AG09309 (cell line): ENCODE results near the gene NRP2.

Source experiments
- DNase-seq: peaks from one replicate; pipeline ENCODE4 v3.0.0-alpha.2; 2010; ENCODE audit warnings: low read depth
- H3K4me3 ChIP-seq: 2 replicates; pipeline ENCODE4 v1.5.1; 2011; ENCODE audit warnings: mild to moderate bottlenecking, low read depth, low read length, moderate library complexity; ENCODE audit not compliant: control insufficient read depth
- TF ChIP-seq, protein P1 (sequence below): IDR thresholded peaks from 2 replicates; pipeline ENCODE4 v1.5.1; 2011; ENCODE audit warnings: mild to moderate bottlenecking, low read depth, low read length, inconsistent platforms; ENCODE audit not compliant: insufficient read depth, control insufficient read depth; ENCODE audit errors: missing control alignments

NRP2 gene

DNA sequence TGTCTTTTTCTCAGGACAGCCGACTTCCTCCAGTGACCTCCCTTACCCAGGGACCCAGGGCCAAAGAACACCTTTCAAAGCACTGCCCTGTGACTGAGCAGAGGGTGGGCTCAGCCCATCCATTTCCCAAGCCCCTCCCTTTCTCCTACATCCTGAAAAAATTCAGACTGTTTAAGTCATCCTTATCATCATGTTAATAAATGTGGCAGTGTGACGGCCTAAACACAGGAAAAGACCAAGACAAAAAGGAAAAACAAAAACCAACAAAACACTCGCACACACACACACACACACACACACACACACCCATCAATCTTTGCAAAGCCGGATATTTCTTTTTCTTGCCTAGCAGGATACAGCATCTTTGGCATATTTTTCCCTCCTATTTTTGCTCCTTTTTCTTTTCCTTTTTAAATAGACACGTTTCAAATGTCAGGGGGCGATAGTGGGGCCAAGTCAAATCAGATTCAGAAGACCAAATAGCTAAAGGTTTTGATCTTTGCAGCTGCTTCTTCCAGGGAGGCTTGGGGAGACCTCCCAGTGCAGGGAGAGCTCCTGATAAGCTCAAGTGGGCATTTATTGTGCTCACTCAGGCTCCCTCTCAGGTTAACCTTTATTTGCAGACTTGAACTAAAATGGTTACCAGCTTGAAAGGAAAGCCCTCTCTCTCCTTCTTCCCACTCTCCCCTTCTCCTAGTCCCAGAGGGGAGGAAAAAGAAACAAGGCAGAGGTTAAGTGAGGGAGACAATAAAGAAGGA is 39.5 kb upstream of the NRP2 start:
- TF ChIP-seq, protein P1, sequence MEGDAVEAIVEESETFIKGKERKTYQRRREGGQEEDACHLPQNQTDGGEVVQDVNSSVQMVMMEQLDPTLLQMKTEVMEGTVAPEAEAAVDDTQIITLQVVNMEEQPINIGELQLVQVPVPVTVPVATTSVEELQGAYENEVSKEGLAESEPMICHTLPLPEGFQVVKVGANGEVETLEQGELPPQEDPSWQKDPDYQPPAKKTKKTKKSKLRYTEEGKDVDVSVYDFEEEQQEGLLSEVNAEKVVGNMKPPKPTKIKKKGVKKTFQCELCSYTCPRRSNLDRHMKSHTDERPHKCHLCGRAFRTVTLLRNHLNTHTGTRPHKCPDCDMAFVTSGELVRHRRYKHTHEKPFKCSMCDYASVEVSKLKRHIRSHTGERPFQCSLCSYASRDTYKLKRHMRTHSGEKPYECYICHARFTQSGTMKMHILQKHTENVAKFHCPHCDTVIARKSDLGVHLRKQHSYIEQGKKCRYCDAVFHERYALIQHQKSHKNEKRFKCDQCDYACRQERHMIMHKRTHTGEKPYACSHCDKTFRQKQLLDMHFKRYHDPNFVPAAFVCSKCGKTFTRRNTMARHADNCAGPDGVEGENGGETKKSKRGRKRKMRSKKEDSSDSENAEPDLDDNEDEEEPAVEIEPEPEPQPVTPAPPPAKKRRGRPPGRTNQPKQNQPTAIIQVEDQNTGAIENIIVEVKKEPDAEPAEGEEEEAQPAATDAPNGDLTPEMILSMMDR = no peak
- DNase-seq = no peak
- H3K4me3 ChIP-seq = no peak overlapping the region

DNA sequence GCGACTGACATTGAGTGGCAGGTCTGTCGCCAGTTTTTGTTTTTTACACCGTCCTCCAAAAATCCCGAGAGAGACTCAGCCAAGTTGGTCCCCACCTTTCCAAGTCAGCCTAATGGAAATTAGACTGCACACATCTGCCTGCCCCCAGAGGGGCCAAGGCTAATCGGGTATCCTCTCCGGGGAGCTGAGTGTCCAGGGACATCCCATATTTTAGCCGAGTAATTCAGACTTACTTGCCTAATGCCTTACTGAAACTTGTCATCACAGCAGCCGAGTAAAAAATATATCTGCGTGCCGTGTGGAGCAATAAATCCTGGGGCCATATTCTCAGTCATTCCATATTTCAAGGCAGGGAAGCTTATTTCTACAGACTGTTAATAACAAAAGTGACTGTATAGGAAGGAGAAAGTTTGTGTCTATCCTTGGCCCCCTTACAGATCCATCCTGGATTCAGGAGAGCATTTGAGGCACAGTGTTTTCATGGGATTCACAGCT is 38.9 kb upstream of the NRP2 start:
- DNase-seq = no peak
- H3K4me3 ChIP-seq = no peak overlapping the region
- TF ChIP-seq, protein P1 = no peak

DNA sequence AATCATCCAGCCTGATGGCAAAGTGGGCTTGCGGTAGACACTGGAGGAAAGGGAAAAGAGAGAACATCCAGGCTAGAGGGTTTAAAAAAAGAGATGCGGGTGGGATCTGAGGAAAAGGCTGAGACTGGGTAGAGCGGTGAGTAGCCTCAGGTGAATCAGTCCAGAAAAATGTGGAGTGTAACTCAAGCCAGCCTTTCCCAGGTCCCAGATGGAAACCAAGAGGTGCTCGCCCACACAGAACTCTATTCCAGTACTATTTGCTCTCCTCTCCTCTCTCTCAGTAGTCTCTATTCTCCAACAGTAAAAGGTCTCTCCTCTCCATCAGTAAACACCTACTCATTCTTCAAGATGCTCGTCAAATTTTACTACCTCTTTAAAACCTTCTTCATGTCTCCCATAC is 38.3 kb upstream of the NRP2 start:
- no peak for DNase-seq
- TF ChIP-seq, protein P1 = no peak
- no peak overlapping the region for H3K4me3 ChIP-seq

DNA sequence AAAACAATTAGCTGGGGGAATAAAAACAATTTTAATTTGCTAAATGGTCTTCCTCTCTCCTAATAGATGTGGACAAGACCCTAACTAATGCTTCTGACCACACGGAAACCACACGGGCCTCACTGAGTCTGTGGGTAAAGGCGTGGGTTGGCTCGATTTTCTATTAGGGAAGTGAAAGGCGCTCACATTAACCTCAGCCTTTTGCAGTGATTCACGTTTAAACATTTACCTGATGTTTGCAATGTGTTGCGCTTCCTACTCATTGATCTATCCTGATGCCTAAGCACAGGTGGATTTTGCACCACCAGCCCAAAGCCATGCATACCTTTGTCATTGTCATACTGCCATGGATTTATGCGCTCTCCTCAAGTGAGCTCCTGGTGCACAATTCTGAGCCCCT is 35.6 kb upstream of the NRP2 start:
- DNase-seq = no peak
- TF ChIP-seq, protein P1 = no peak

DNA sequence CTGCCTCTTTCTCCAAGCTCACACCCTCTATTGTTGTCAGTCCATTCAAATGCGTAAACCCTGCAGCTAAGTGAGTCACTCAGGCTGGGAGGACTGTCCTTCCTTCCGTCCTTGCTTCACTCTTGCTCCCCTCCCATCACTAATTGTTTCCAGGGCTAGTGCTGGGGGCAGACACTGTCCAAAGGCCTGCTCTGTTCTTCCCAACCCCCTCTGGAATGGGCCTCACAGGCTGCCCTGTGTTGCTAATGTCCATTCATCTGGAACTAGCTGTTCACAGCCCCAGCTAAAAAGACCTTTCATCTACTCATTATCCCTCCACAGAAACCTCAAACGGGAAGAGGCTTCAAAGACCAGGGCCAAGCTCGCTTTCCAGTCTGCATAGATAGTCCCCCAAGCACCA is 31.9 kb upstream of the NRP2 start:
- peak; percentile 79 for DNase-seq
- TF ChIP-seq, protein P1 = no peak
- H3K4me3 ChIP-seq = no peak overlapping the region

More for the DNA sequence above, 35.6 kb upstream of the NRP2 start:
- no peak overlapping the region for H3K4me3 ChIP-seq

DNA sequence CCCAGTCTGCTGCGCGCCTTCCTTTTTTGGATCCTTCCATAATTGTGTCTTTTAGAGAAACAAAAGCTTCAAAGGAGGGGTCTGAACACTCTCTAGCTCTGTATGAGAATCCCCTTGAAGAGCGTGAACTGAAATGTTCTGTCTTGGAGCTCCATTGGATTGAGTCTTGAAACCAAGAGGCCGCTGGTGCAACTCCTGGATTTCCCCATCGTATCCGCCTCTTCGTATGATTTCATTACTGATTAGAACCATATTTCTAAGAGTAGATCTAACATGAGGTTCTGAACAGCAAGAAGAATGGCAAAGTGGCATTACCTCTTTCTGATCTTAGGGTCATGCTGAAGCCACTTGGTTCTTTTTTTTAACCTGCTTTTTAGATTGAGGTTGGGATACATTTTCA is 31.4 kb upstream of the NRP2 start:
- H3K4me3 ChIP-seq = no peak overlapping the region
- TF ChIP-seq, protein P1 = no peak
- no peak for DNase-seq
